ENCODE measurements around the gene LRP1-AS.

Gene LRP1-AS

GRCh38 chr12:57096099-57096572 is 51.3 kb downstream of the LRP1-AS start:
- no peak for FAIRE-seq

GRCh38 chr12:57095440-57095839 is 52.0 kb downstream of the LRP1-AS start:
- no peak for FAIRE-seq
